Measurements from ENCODE around the gene JMJD6. TPM values are rescaled to one million over a fixed set of nuclear protein-coding genes. Genes with fewer than 3 reads are reported as not detected.

The JMJD6 gene
- total and polyA plus RNA-seq, 5 experiments from 2014 or later = 10.2 to 37.8 (median 34.2) TPM

DNA sequence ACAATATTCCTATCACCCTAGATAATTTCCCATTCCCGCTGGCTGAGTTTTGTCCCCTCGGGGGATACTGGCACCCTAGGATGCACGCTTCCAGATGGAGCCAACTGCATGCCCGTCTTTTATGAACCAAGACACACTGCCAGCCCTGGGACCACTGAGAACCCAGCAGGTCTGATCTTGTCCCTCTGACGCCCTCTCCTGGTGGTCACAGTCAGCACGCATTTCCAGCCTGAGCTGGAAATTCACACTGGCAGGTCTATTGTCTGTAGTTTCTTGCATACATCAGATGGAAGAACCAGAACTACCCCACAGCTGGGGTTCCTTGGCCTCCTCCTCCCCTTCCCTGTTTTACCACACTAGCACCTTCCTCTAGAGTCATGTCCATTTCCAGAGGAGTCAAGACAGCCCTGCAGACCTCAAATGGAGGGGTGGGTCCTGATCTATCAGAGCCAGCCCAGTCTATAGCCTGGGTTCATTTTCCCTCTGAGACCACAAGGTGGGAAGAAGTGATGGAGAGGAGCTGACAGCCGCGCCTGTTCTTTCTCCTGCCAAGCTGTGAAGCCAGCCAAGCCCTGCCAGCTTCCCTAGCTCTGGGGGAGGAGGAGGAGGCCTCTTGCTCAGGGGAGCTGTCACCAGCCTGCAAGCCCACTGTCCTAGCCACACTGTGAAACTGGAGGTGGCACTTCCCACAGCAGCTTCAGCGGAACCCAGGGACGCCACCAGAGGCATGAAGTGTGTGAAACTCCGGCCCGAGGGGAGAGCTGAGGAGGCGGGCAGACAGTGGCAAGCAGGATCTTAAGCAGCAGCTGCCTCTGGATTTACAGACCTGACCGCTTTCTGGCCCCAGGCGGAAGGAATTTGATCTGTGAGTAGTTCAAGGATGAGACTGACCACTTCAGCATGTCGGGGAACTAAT, 44.9 kb downstream of the JMJD6 start:
- Mint-ChIP-seq H3K4me3 (peak overlapping the region in 3 of 10 donors; percentile 2 to 78 (median 75)), H3K4me1 (peaks cover 5 to 15% (median 11%) of the 10 kb centered on the region in 4 donors), H3K27ac (peak overlapping the region in 6 of 10 donors; percentile 16 to 86 (median 73)), H3K36me3 (no peaks in the 10 kb centered on the region), H3K9me3 (no peaks in the 10 kb centered on the region), H3K27me3 (no peaks in the 10 kb centered on the region)
- ATAC-seq (peak; percentile 76 to 80), DNase-seq (peak; percentile 61 to 88 (median 75))
- POLR2A ChIA-PET = interaction anchor here (0.7 to 2.8 kb wide), 6 partner anchors 9 to 303 kb away, joined by 3 to 26 read pairs (median 4); no protein-coding TSS in a partner anchor

DNA sequence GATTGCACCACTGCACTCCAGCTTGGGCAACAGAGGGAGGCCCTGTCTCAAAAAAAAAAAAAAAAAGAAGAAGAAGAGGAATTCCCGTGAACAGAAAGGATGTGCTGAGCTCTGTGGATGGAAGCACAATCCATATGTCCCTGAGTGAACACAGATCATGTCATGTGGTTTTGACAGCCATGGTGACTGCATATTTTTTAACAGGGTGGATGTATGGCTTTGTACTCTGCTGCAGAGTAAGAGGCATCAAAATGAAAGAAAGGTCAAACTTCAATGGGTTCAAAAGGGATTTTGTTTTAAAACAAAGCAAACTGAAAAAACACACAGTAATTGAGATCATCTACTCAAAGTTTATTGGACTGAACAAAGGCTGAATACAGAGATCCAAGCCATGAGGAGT, 47.2 kb downstream of the JMJD6 start:
- Mint-ChIP-seq H3K27me3 (no peaks in the 10 kb centered on the region), H3K36me3 (no peaks in the 10 kb centered on the region), H3K4me1 (peaks cover 5 to 20% (median 11%) of the 10 kb centered on the region in 4 donors), H3K27ac (peak overlapping the region in 1 of 10 donors; percentile 13), H3K9me3 (no peaks in the 10 kb centered on the region), H3K4me3 (no peak overlapping the region)
- POLR2A ChIA-PET = interaction anchor here (1.1 kb wide), 1 partner anchor 125 kb away, joined by 3 read pairs; no protein-coding TSS in a partner anchor
- DNase-seq (no peak), ATAC-seq (no peak)

DNA sequence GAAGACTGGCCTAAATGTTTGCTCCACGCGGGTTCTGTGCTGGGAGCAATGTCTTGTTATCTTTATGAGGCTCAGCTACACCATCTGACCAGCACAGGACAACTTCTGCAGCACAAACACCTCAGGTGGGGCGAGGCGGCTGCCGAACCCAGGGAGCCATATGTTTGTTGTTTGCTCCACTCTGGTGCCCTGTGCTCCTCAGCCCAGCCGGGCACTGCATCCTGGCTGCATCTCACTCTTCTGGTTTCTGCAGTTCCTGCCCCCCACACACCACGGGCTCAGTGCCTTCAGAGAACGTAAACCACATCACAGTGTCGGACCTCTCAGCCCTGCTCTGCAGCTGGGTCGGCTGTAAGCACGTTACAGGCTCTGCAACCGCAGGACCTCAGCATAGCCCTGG, 48.1 kb downstream of the JMJD6 start:
- ATAC-seq (peak; percentile 81), DNase-seq (peak in 8 of 10 donors; percentile 7 to 47 (median 33))
- Mint-ChIP-seq H3K36me3 (no peaks in the 10 kb centered on the region), H3K27ac (no peak overlapping the region), H3K9me3 (no peaks in the 10 kb centered on the region), H3K4me3 (no peak overlapping the region), H3K4me1 (peaks cover 5 to 29% (median 18%) of the 10 kb centered on the region in 4 donors), H3K27me3 (no peaks in the 10 kb centered on the region)
- POLR2A ChIA-PET = interaction anchor here (0.9 to 2.8 kb wide), 3 partner anchors 9 to 163 kb away, joined by 3 to 11 read pairs (median 3); no protein-coding TSS in a partner anchor

DNA sequence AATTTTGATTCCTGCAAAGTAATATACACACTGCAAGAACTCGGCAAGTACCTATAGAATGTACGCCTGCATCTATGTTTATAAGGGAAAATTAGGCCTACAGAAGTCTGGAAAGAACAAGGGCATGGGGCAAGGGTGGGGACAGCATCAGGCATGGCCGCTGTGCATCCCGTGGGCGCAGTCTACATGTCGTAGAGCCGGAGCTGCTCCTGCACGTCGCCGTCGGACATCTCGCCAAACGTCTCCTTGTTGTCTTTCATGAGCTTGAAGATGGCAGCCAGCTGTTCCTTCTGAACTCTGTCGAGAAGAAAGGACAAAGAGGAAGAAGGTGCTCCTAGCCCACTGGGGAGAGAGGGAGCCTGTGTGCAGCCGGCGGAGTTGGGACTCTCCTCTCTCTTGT, 49.0 kb downstream of the JMJD6 start:
- Mint-ChIP-seq H3K4me1 (peaks cover 7 to 39% (median 27%) of the 10 kb centered on the region in 4 donors), H3K27me3 (no peaks in the 10 kb centered on the region), H3K27ac (no peak overlapping the region), H3K36me3 (no peaks in the 10 kb centered on the region), H3K9me3 (no peaks in the 10 kb centered on the region), H3K4me3 (no peak overlapping the region)
- ATAC-seq (no peak), DNase-seq (no peak)
- POLR2A ChIA-PET = interaction anchor here (0.9 to 2.8 kb wide), 3 partner anchors 9 to 120 kb away, joined by 3 to 11 read pairs (median 5); no protein-coding TSS in a partner anchor

DNA sequence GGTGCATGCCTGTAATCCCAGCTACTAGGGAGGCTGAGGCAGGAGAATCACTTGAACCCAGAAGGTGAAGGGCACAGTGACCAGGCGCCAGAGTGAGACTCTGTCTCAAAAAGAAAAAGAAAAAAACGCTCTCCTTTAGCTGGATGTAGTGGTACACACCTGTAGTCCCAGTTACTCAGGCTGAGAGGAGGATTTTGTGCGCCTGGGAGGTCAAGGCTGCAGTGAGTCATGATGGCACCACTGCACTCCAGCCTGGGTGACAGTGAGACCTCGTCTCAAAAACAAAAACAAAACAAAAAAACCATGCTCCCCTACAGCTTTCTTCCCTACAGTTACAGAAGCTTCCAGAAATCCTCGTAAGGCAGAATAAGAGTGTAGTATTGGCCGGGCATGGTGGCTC, 49.8 kb downstream of the JMJD6 start:
- Mint-ChIP-seq H3K27me3 (no peaks in the 10 kb centered on the region), H3K27ac (no peak overlapping the region), H3K36me3 (no peaks in the 10 kb centered on the region), H3K9me3 (no peaks in the 10 kb centered on the region), H3K4me1 (peaks cover 7 to 44% (median 30%) of the 10 kb centered on the region in 4 donors), H3K4me3 (no peak overlapping the region)
- POLR2A ChIA-PET = interaction anchor here (2.8 kb wide), 1 partner anchor 119 kb away, joined by 11 read pairs; no protein-coding TSS in a partner anchor
- no peak for DNase-seq
- ATAC-seq = no peak

DNA sequence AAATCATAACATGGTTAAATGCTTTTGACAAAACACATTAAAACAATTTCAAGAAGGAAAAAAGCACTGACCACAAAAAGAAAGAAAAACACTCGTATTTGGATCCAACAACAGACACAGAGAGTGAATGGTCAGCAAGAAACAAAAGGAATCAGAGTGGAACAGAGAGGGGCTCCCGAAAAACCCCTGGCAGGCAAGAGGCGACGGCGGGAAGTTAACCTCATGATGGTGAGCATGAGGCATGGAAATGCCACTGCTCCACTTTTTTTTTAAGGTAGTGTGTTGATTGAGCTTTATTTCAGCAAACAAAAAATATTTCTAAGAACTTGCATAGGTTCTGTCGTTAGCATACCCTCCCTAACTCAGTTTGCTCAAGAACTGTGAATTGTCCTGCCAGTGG, 50.8 kb downstream of the JMJD6 start:
- H3K36me3 Mint-ChIP-seq = no peaks in the 10 kb centered on the region
- peaks cover 14 to 46% (median 33%) of the 10 kb centered on the region in 4 donors for H3K4me1 Mint-ChIP-seq
- no peaks in the 10 kb centered on the region for H3K9me3 Mint-ChIP-seq
- no peak for DNase-seq
- POLR2A ChIA-PET = interaction anchor here (1.7 kb wide), 1 partner anchor 118 kb away, joined by 4 read pairs; no protein-coding TSS in a partner anchor
- H3K27me3 Mint-ChIP-seq = no peaks in the 10 kb centered on the region
- no peak for ATAC-seq
- no peak overlapping the region for H3K4me3 Mint-ChIP-seq
- H3K27ac Mint-ChIP-seq = peak overlapping the region in 4 of 10 donors; percentile 28 to 68 (median 54)

DNA sequence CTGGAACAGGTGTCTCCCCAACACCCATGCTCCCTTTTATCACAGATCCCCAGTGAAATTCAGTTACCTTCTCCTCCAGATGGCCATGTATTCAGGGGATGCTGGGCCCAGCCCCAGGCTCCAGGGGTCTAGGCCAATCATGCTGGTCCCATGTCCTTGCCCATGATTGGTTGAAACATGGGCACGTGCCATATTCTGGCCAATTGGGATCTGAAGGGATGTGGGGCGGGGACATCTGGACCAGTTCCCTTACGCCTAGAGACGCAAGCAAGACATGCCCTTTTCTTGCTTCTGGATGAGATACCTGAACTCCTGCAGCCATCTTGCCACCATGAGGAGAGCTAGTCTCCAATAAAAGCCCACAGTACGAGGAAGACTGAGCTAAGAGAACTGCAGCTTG, 51.8 kb downstream of the JMJD6 start:
- DNase-seq (no peak), ATAC-seq (no peak)
- POLR2A ChIA-PET = interaction anchor here (1.7 kb wide), 1 partner anchor 116 kb away, joined by 4 read pairs; no protein-coding TSS in a partner anchor
- Mint-ChIP-seq H3K27me3 (no peaks in the 10 kb centered on the region), H3K9me3 (no peaks in the 10 kb centered on the region), H3K36me3 (no peaks in the 10 kb centered on the region), H3K27ac (peak overlapping the region in 1 of 10 donors; percentile 35), H3K4me1 (peaks cover 20 to 51% (median 42%) of the 10 kb centered on the region in 4 donors), H3K4me3 (no peak overlapping the region)

DNA sequence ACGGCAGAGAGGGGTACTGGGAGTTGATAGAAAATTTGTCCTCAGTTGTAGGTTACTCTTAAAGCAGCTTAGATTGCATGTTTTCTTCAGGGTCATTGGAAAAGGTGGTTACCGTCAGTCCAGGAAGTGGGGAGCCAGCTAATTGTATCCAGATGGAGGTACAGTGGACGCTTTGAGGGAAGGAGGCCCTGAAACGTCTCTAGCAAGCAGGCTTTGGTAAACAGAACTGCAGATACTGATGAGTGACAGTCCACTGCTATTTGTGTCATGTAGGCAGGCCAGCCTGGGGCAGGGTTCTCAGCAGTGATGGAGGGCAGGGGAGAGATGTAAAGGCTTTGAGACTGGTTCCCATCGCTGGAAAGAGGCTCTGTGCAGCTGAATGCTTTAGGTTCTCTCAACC, 52.7 kb downstream of the JMJD6 start:
- peaks cover 20 to 54% (median 42%) of the 10 kb centered on the region in 4 donors for H3K4me1 Mint-ChIP-seq
- DNase-seq (no peak), ATAC-seq (no peak)
- no peaks in the 10 kb centered on the region for H3K36me3 Mint-ChIP-seq
- H3K27me3 Mint-ChIP-seq = no peaks in the 10 kb centered on the region
- H3K9me3 Mint-ChIP-seq = no peaks in the 10 kb centered on the region
- peak overlapping the region; percentile 63 to 99 (median 98) for H3K27ac Mint-ChIP-seq
- POLR2A ChIA-PET = interaction anchor here (0.7 to 3.6 kb wide), 3 partner anchors 8 to 1019 kb away, joined by 3 to 26 read pairs (median 4); no protein-coding TSS in a partner anchor
- peak overlapping the region in 7 of 10 donors; percentile 10 to 97 (median 91) for H3K4me3 Mint-ChIP-seq

DNA sequence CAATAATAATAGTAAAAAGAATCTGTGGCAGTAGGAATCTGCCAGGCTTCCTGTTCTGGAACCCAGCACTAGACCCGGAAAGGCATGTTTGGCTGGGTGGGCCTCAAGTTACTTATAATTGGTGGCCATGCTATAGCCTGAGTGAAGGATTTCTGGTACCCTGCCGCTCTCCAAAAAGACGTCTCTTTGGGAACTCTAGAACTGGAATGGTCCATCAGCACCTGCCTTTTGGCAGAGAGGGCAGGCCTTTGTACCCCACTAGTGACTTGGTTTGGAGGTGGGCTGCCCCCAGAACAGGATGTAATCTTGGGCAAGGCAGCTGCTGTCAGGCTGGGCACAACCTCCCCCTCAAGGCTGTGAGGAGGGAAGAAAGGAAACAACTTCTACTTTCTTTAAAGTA, 53.5 kb downstream of the JMJD6 start:
- H3K4me1 Mint-ChIP-seq = peaks cover 20 to 54% (median 42%) of the 10 kb centered on the region in 4 donors
- ATAC-seq = no peak
- H3K27me3 Mint-ChIP-seq = peaks cover 0 to 1% (median 0%) of the 10 kb centered on the region in 5 donors
- no peaks in the 10 kb centered on the region for H3K9me3 Mint-ChIP-seq
- H3K27ac Mint-ChIP-seq = peak overlapping the region; percentile 95 to 99 (median 98)
- H3K36me3 Mint-ChIP-seq = no peaks in the 10 kb centered on the region
- POLR2A ChIA-PET = interaction anchor here (2.1 to 3.6 kb wide), 2 partner anchors 9 to 115 kb away, joined by 17 to 26 read pairs; no protein-coding TSS in a partner anchor
- no peak for DNase-seq
- peak overlapping the region; percentile 86 to 97 (median 93) for H3K4me3 Mint-ChIP-seq

DNA sequence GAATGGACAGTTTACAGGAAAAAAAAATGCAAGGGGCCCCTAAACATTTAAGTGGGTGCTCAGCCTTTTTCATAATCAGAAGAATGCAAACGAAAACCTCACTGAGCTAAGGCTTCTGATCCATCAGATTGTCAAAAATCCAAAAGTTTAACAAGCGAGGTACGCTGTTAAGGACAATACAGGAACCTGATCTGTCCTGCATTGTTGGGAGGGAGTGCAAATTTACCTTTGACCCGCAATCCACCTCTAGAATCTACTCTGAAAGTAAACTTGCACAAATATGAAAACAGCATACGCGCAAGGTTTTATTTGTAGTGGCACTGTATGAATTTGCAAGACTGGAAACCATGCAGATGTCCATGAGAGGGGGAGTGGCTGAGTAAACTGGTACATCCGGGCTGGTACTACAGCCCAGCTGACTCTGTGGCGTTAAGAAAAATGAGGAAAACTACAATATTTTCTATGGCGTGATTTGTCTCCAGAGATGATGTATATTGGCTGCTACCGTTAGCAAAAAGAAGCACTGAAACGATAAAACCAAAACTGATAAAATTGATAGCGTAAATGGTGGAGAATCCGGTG, 54.0 kb downstream of the JMJD6 start:
- peak overlapping the region; percentile 86 to 97 (median 93) for H3K4me3 Mint-ChIP-seq
- peaks cover 20 to 54% (median 42%) of the 10 kb centered on the region in 4 donors for H3K4me1 Mint-ChIP-seq
- peak overlapping the region; percentile 95 to 99 (median 98) for H3K27ac Mint-ChIP-seq
- DNase-seq = peak in 1 of 10 donors; percentile 9
- no peak for ATAC-seq
- no peaks in the 10 kb centered on the region for H3K36me3 Mint-ChIP-seq
- POLR2A ChIA-PET = interaction anchor here (0.6 to 3.6 kb wide), 20 partner anchors 9 to 468 kb away, joined by 3 to 26 read pairs (median 4); partner anchors contain the start of genes JMJD6, METTL23, MFSD11 and PRCD
- H3K27me3 Mint-ChIP-seq = peaks cover 0 to 1% (median 0%) of the 10 kb centered on the region in 5 donors
- H3K9me3 Mint-ChIP-seq = no peaks in the 10 kb centered on the region

DNA sequence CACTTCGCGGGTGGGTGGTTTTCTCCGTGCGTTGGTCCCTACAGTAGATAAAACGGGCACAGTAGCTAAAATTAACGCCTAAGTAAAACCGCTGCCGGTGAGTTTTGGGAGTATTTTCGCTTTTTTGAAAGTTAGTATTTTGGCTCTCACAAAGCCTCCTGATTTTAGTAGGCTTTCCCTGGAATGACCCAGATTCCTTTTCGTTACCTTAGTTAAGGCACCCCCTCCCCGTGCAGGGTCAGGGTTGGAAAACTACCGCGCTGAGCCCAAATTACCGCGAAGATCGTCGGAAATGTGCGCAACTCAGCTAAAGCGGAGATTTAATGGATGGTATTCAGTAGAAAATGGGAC, 54.5 kb downstream of the JMJD6 start:
- POLR2A ChIA-PET = interaction anchor here (0.6 to 3.6 kb wide), 24 partner anchors 9 to 469 kb away, joined by 3 to 26 read pairs (median 4); partner anchors contain the start of genes JMJD6, METTL23, MFSD11 and PRCD
- ATAC-seq = no peak
- H3K36me3 Mint-ChIP-seq = no peaks in the 10 kb centered on the region
- H3K4me1 Mint-ChIP-seq = peaks cover 20 to 54% (median 42%) of the 10 kb centered on the region in 4 donors
- peak overlapping the region; percentile 95 to 99 (median 98) for H3K27ac Mint-ChIP-seq
- peak overlapping the region; percentile 86 to 97 (median 93) for H3K4me3 Mint-ChIP-seq
- peaks cover 0 to 1% (median 0%) of the 10 kb centered on the region in 5 donors for H3K27me3 Mint-ChIP-seq
- no peaks in the 10 kb centered on the region for H3K9me3 Mint-ChIP-seq
- no peak for DNase-seq

All from naive thymus-derived CD8-positive, alpha-beta T cell (primary cell).